Endothelial cell of umbilical vein (primary cell): Measurements from ENCODE around the gene PLCB4. TPM values are rescaled to one million over a fixed set of nuclear protein-coding genes. Genes with fewer than 3 reads are reported as not detected.

Source experiments
- BruUV-seq: library from RNA; stranded (reverse); fragments of 400-500 nt; replicated peaks from 2 replicates; lab custom pipeline; 2021; lab: Mats Ljungman, UMichigan
- CTCF ChIA-PET: fragments of 300-600, 350-600 bp; sonication (Branson Sonifier 250); formaldehyde crosslinking; loops from one replicate; lab custom pipeline; 2021; ENCODE audit warnings: antibody characterized with exemption, inconsistent platforms; lab: Charles Lee
- POLR2A ChIA-PET: fragments of 300-600, 350-600 bp; sonication (Branson Sonifier 250); formaldehyde crosslinking; loops from one replicate; lab custom pipeline; 2021; ENCODE audit warnings: antibody characterized with exemption, inconsistent platforms; lab: Charles Lee
- DNase-seq: peaks from one replicate; pipeline ENCODE4 v3.0.0-alpha.2; 2011; ENCODE audit warnings: low read depth, low spot score
- FAIRE-seq: peaks from 2 replicates; lab custom pipeline; 2011; peaks lifted over from hg19 to GRCh38; lab: Jason Lieb, UNC
- H2AFZ ChIP-seq: 2 replicates; pipeline ENCODE4 v1.6.0; 2012; ENCODE audit warnings: low read depth, low read length, control low read depth, inconsistent platforms
- H3K27ac ChIP-seq: 2 replicates; pipeline ENCODE4 v1.5.1; 2011; ENCODE audit warnings: low read depth, mild to moderate bottlenecking, control low read depth, low read length, moderate library complexity; ENCODE audit not compliant: insufficient read depth
- H3K27me3 ChIP-seq, 2 experiments: 2 replicates each; pipeline versions ENCODE4 v1.6.0 to v1.6.1; 2011; ENCODE audit warnings: low read length in 2 of 2, mixed read lengths in 1 of 2; ENCODE audit not compliant: control insufficient read depth in 2 of 2, insufficient read depth in 2 of 2
- H3K36me3 ChIP-seq, 2 experiments: 2 replicates in 1 of 2; 3 replicates in 1 of 2; pipeline ENCODE4 v1.5.1; 2011; ENCODE audit warnings: low read length in 2 of 2, mild to moderate bottlenecking in 1 of 2, moderate library complexity in 1 of 2; ENCODE audit not compliant: control insufficient read depth in 2 of 2, insufficient read depth in 2 of 2; ENCODE audit errors: extremely low read depth in 1 of 2
- H3K4me1 ChIP-seq: 3 replicates; pipeline ENCODE4 v1.5.1; 2011; ENCODE audit warnings: mild to moderate bottlenecking, low read length; ENCODE audit not compliant: control insufficient read depth, insufficient read depth; ENCODE audit errors: extremely low read depth
- H3K4me2 ChIP-seq: 2 replicates; pipeline ENCODE4 v1.6.1; 2011; ENCODE audit warnings: low read length, control low read depth, mixed read lengths; ENCODE audit not compliant: insufficient read depth
- H3K4me3 ChIP-seq, 3 experiments: fragments of 200-600 bp in 1 of 3; sonication (generic), shearing (Covaris generic) in 1 of 3; replicated peaks in 1 of 3; 2 replicates each; pipeline ENCODE4 v1.5.1; 2011 to 2016; ENCODE audit warnings: control low read depth in 3 of 3, low read length in 3 of 3, mild to moderate bottlenecking in 2 of 3, inconsistent platforms in 1 of 3, low read depth in 1 of 3, moderate library complexity in 1 of 3; ENCODE audit not compliant: insufficient read depth in 1 of 3
- H3K79me2 ChIP-seq: 2 replicates; pipeline ENCODE4 v1.6.0; 2012; ENCODE audit warnings: low read length, inconsistent platforms; ENCODE audit not compliant: control insufficient read depth, insufficient read depth
- H3K9ac ChIP-seq: replicated peaks from 2 replicates; pipeline ENCODE3; 2011; ENCODE audit warnings: low read length, control low read depth; ENCODE audit not compliant: insufficient read depth; ENCODE audit errors: extremely low read depth
- H3K9me1 ChIP-seq: replicated peaks from 3 replicates; pipeline ENCODE4 v1.6.0; 2011; ENCODE audit warnings: mild to moderate bottlenecking, low read length; ENCODE audit not compliant: control insufficient read depth, insufficient read depth; ENCODE audit errors: extremely low read depth
- H3K9me3 ChIP-seq: replicated peaks from 2 replicates; pipeline ENCODE4 v1.5.1; 2012; ENCODE audit warnings: low read length, inconsistent platforms; ENCODE audit not compliant: control insufficient read depth, insufficient read depth
- H4K20me1 ChIP-seq: replicated peaks from 2 replicates; pipeline ENCODE3; 2011; ENCODE audit warnings: mild to moderate bottlenecking, low read length; ENCODE audit not compliant: control insufficient read depth, insufficient read depth; ENCODE audit errors: extremely low read depth
- EZH2 ChIP-seq: IDR thresholded peaks from 2 replicates; pipeline ENCODE4 v1.6.1; 2012; ENCODE audit warnings: borderline replicate concordance, low read depth, mild to moderate bottlenecking, moderate library complexity, low read length, inconsistent platforms; ENCODE audit not compliant: severe bottlenecking
- FOS ChIP-seq: IDR thresholded peaks from 2 replicates; pipeline ENCODE4 v1.6.1; 2011; ENCODE audit warnings: mild to moderate bottlenecking, low read length, moderate library complexity, borderline replicate concordance; ENCODE audit not compliant: insufficient read depth
- GATA2 ChIP-seq: IDR thresholded peaks from 2 replicates; pipeline ENCODE4 v1.7.0; 2011; ENCODE audit warnings: low read depth, mild to moderate bottlenecking, moderate library complexity, mixed read lengths, low read length; ENCODE audit not compliant: insufficient read length, insufficient read depth
- JUN ChIP-seq: IDR thresholded peaks from 2 replicates; pipeline ENCODE4 v1.6.1; 2011; ENCODE audit warnings: borderline replicate concordance, low read depth; ENCODE audit not compliant: insufficient read length, insufficient read depth
- MYC ChIP-seq: IDR thresholded peaks from one replicate; pipeline ENCODE4 v1.6.1; 2011; ENCODE audit warnings: mild to moderate bottlenecking, low read depth, low read length
- POLR2A ChIP-seq: IDR thresholded peaks from 2 replicates; pipeline ENCODE4 v1.6.1; 2012; ENCODE audit warnings: low read depth, mild to moderate bottlenecking, control low read depth, low read length
- POLR2AphosphoS5 ChIP-seq: IDR thresholded peaks from 2 replicates; pipeline ENCODE4 v1.6.1; 2012; ENCODE audit warnings: low read depth, mild to moderate bottlenecking, control low read depth, low read length, moderate library complexity; ENCODE audit not compliant: insufficient read depth
- dilution Hi-C: fragments of 300-500 bp; cut with MboI; formaldehyde crosslinking; loops from one replicate; pipeline ENCODE4 v1.15.0; 2019; ENCODE audit warnings: low sequenced_read_pairs; ENCODE audit not compliant: extremely low pct_ligation_motif_present
- intact Hi-C: fragments of 100-400 bp; cut with micrococcal nuclease; formaldehyde crosslinking; loops from one replicate; pipeline ENCODE4 v1.10.0; 2022
- polyA plus RNA-seq, 4 experiments: library from polyadenylated mRNA; depleted of rRNA in 3 of 4; stranded (reverse) in 3 of 4; unstranded in 1 of 4; fragments of >200 nt; gene quantifications; 2 replicates each; pipeline versions ENCODE4 v1.2.1 to v1.2.3, GENCODE V29; 2011 to 2012; ENCODE audit warnings: missing spikeins in 1 of 4
- total RNA-seq: library from RNA; stranded (reverse); gene quantifications from 2 replicates; pipeline ENCODE4 v1.2.3, GENCODE V29; 2021
- TF ChIP-seq, protein P1 (sequence below), 2 donors: IDR thresholded peaks; 1 replicate in 1 of 2; 2 replicates in 1 of 2; pipeline ENCODE4 v1.5.1; 2011; ENCODE audit warnings: low read length in 2 of 2, mild to moderate bottlenecking in 2 of 2, moderate library complexity in 2 of 2, control low read depth in 1 of 2, inconsistent platforms in 1 of 2, low read depth in 1 of 2; ENCODE audit not compliant: insufficient read depth in 1 of 2; ENCODE audit errors: extremely low read depth in 1 of 2
- TF ChIP-seq, protein P2 (sequence below): IDR thresholded peaks from 2 replicates; pipeline ENCODE4 v1.6.1; 2011; ENCODE audit not compliant: insufficient read depth, insufficient read length

The PLCB4 gene
- total and polyA plus RNA-seq, 2 donors (not counting 3 experiments of a cell fraction or from before 2014, with no cell fraction given), result 0.37 to 1.7 TPM

- no peaks in the 10 kb centered on the region for H4K20me1 ChIP-seq
- ChIA-PET CTCF (interaction anchor here (1.0 to 1.1 kb wide), 2 partner anchors 13 to 33 kb away, joined by 3 to 4 read pairs; no protein-coding TSS in a partner anchor), POLR2A (no interaction called here)
- H3K36me3 ChIP-seq, result no peaks in the 10 kb centered on the region
- H2AFZ ChIP-seq, result no peak overlapping the region
- no peaks in the 10 kb centered on the region for H3K27me3 ChIP-seq
- H3K27ac ChIP-seq, result no peak overlapping the region
- DNase-seq (no peak), FAIRE-seq (no peak)
- H3K9me1 ChIP-seq, result no peaks in the 10 kb centered on the region
- BruUV-seq, result no TSS peak
- H3K4me3 ChIP-seq, result no peak overlapping the region
- no peak overlapping the region for H3K9ac ChIP-seq
- no peak overlapping the region for H3K4me2 ChIP-seq
- TF ChIP-seq POLR2AphosphoS5 (no peak), MYC (no peak), EZH2 (no peak), GATA2 (no peak), FOS (no peak), POLR2A (no peak), JUN (no peak)
- TF ChIP-seq, protein P1, sequence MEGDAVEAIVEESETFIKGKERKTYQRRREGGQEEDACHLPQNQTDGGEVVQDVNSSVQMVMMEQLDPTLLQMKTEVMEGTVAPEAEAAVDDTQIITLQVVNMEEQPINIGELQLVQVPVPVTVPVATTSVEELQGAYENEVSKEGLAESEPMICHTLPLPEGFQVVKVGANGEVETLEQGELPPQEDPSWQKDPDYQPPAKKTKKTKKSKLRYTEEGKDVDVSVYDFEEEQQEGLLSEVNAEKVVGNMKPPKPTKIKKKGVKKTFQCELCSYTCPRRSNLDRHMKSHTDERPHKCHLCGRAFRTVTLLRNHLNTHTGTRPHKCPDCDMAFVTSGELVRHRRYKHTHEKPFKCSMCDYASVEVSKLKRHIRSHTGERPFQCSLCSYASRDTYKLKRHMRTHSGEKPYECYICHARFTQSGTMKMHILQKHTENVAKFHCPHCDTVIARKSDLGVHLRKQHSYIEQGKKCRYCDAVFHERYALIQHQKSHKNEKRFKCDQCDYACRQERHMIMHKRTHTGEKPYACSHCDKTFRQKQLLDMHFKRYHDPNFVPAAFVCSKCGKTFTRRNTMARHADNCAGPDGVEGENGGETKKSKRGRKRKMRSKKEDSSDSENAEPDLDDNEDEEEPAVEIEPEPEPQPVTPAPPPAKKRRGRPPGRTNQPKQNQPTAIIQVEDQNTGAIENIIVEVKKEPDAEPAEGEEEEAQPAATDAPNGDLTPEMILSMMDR (IDR thresholded peaks at IDR 0.05; ENCODE audit: extremely low read depth in 1 of 2, insufficient read depth in 1 of 2, low read depth in 1 of 2, low read length in 2 of 2), result no peak
- TF ChIP-seq, protein P2, sequence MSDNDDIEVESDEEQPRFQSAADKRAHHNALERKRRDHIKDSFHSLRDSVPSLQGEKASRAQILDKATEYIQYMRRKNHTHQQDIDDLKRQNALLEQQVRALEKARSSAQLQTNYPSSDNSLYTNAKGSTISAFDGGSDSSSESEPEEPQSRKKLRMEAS, result no peak
- no peaks in the 10 kb centered on the region for H3K79me2 ChIP-seq
- H3K4me1 ChIP-seq, result no peaks in the 10 kb centered on the region
- H3K9me3 ChIP-seq, result no peaks in the 10 kb centered on the region
- intact Hi-C loops, result no loop called here
- dilution Hi-C loops, result no loop called here
These were observed 160.0 kb downstream of the PLCB4 start for GRCh38 chr20:9228774-9229450.
